ENCODE data around the gene LCE2B. TPM values are rescaled to one million over a fixed set of nuclear protein-coding genes. Genes with fewer than 3 reads are reported as not detected.

LCE2B gene
- total RNA-seq, 2 experiments from 2014 or later, result not detected

DNA sequence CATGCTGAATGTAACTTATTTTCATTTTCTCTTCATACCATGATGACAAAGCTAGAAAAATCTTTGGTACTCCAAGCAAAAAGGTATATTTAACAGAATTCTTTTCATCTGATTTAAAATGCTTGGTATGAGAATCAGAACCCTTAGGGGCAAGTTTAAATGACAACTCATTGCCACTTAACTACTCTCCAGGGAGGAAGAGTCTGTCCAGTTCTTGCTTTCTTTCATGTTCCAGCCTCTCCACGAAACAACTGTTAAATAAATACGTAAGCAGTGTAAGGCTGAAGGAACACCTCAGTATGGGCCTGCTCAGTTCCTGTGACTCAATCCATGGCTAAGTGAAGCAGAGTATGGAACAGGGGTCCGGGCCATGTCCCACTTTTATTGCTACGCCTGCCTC is 13.8 kb downstream of the LCE2B start:
- POLR2A ChIA-PET, result no interaction called here
- intact Hi-C loops (cut with micrococcal nuclease; ENCODE audit: unreplicated experiment), result no loop called here
- no peaks in the 10 kb centered on the region for H3K4me1 ChIP-seq (ENCODE audit: insufficient read depth, low read length, poor library complexity, severe bottlenecking)

DNA sequence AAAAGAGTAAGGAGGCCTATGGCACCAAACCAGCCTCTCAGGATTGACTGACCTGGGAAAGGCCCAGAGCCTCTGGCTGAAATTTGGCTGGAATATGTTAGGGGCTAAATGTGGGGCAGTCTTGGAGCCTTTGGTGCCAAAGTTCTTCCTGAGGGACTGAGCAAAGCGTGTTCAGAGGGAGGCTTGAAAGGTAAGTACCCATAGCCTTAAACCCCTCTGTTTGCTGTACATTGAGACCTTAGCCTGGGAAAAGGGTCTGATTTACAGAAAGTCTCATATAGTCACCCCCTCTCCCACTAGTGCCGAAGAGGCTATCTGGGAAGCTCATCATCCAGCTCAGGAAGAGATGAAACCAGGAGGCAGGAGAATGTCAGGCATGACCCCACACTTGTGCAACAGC is 21.9 kb downstream of the LCE2B start, which contains the start of gene LCE4A:
Gene LCE4A, plus strand, starts transcription at position 301 of the 400 bp plus-strand sequence. CDS start 916 bp downstream, outside the sequence.
- intact Hi-C loops (cut with micrococcal nuclease; ENCODE audit: unreplicated experiment), result no loop called here
- no TSS peak for BruUV-seq (replicated peaks)

More for the DNA sequence above, 13.8 kb downstream of the LCE2B start:
- Histone ChIP-seq H4K20me1 (ENCODE audit: insufficient read depth, low read length) (no peaks in the 10 kb centered on the region), H3K36me3 (ENCODE audit: insufficient read depth, low read length) (no peaks in the 10 kb centered on the region), H3K27ac (ENCODE audit: low read depth, low read length, poor library complexity, severe bottlenecking) (no peak overlapping the region), H3K79me2 (ENCODE audit: insufficient read depth, low read depth, low read length) (no peaks in the 10 kb centered on the region), H3K4me2 (ENCODE audit: low read length) (no peak overlapping the region), H2AFZ (ENCODE audit: low read length) (no peak overlapping the region), H3K9me2 (ENCODE audit: insufficient read depth, low read length) (no peaks in the 10 kb centered on the region), H3K4me3 (ENCODE audit: low read depth, low read length, poor library complexity, severe bottlenecking) (no peak overlapping the region), H3K9me3 (ENCODE audit: low read length) (no peaks in the 10 kb centered on the region)
- DNase-seq (ENCODE audit: low spot score), result no peak
- CTCF ChIA-PET (ENCODE audit: unreplicated experiment), result no interaction called here
- TF ChIP-seq, protein P1, sequence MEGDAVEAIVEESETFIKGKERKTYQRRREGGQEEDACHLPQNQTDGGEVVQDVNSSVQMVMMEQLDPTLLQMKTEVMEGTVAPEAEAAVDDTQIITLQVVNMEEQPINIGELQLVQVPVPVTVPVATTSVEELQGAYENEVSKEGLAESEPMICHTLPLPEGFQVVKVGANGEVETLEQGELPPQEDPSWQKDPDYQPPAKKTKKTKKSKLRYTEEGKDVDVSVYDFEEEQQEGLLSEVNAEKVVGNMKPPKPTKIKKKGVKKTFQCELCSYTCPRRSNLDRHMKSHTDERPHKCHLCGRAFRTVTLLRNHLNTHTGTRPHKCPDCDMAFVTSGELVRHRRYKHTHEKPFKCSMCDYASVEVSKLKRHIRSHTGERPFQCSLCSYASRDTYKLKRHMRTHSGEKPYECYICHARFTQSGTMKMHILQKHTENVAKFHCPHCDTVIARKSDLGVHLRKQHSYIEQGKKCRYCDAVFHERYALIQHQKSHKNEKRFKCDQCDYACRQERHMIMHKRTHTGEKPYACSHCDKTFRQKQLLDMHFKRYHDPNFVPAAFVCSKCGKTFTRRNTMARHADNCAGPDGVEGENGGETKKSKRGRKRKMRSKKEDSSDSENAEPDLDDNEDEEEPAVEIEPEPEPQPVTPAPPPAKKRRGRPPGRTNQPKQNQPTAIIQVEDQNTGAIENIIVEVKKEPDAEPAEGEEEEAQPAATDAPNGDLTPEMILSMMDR (conservative IDR thresholded peaks at IDR 0.05; ENCODE audit: low read length), result no peak
- no peak for TF ChIP-seq EZH2phosphoT487 (IDR thresholded peaks at IDR 0.05; ENCODE audit: borderline replicate concordance, low read depth, low read length)
- BruUV-seq (replicated peaks), result no TSS peak

DNA sequence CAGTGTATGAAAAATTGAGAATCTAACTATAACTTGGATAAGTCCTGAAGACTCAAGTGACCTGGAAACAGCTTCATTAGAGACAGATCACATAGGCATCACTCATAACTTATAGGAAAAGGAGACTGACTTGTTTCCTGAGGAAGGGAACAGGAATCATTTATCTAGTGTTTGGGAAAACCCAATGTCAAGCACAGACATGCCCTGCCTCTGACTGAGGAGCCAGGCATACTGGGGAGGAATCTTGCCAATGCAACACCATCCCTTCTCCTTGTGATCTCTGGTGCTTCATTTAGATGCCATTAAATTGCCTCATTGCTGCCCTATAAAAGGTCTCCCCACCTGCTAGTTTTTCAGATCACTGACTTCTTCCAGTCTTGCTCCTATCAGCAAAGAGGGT is 32.3 kb downstream of the LCE2B start:
- H3K36me3 ChIP-seq (ENCODE audit: insufficient read depth, low read length), result no peaks in the 10 kb centered on the region
- no peaks in the 10 kb centered on the region for H3K79me2 ChIP-seq (ENCODE audit: insufficient read depth, low read depth, low read length)
- no TSS peak for BruUV-seq (replicated peaks)
- no peaks in the 10 kb centered on the region for H3K4me1 ChIP-seq (ENCODE audit: insufficient read depth, low read length, poor library complexity, severe bottlenecking)
- no peaks in the 10 kb centered on the region for H3K9me3 ChIP-seq (ENCODE audit: low read length)
- ChIA-PET POLR2A (no interaction called here), CTCF (ENCODE audit: unreplicated experiment) (no interaction called here)
- H4K20me1 ChIP-seq (ENCODE audit: insufficient read depth, low read length), result no peaks in the 10 kb centered on the region
- no peak overlapping the region for H3K4me3 ChIP-seq (ENCODE audit: low read depth, low read length, poor library complexity, severe bottlenecking)
- H2AFZ ChIP-seq (ENCODE audit: low read length), result no peak overlapping the region
- H3K27ac ChIP-seq (ENCODE audit: low read depth, low read length, poor library complexity, severe bottlenecking), result no peak overlapping the region
- no peak for TF ChIP-seq EZH2phosphoT487 (IDR thresholded peaks at IDR 0.05; ENCODE audit: borderline replicate concordance, low read depth, low read length)
- TF ChIP-seq, protein P1 (conservative IDR thresholded peaks at IDR 0.05; ENCODE audit: low read length), result no peak
- no peak for DNase-seq (ENCODE audit: low spot score)
- H3K4me2 ChIP-seq (ENCODE audit: low read length), result no peak overlapping the region
- intact Hi-C loops (cut with micrococcal nuclease; ENCODE audit: unreplicated experiment), result no loop called here
- no peaks in the 10 kb centered on the region for H3K9me2 ChIP-seq (ENCODE audit: insufficient read depth, low read length)

More for the DNA sequence above, 21.9 kb downstream of the LCE2B start, which contains the start of gene LCE4A:
- TF ChIP-seq, protein P1 (conservative IDR thresholded peaks at IDR 0.05; ENCODE audit: low read length), result no peak
- no peaks in the 10 kb centered on the region for H3K4me1 ChIP-seq (ENCODE audit: insufficient read depth, low read length, poor library complexity, severe bottlenecking)
- ChIA-PET POLR2A (no interaction called here), CTCF (ENCODE audit: unreplicated experiment) (no interaction called here)
- no peaks in the 10 kb centered on the region for H3K79me2 ChIP-seq (ENCODE audit: insufficient read depth, low read depth, low read length)
- no peak within 1 kb of the TSS for H2AFZ ChIP-seq (ENCODE audit: low read length)
- H3K4me3 ChIP-seq (ENCODE audit: low read depth, low read length, poor library complexity, severe bottlenecking), result no peak within 1 kb of the TSS
- no peaks in the 10 kb centered on the region for H3K36me3 ChIP-seq (ENCODE audit: insufficient read depth, low read length)
- H3K9me2 ChIP-seq (ENCODE audit: insufficient read depth, low read length), result no peaks in the 10 kb centered on the region
- H3K27ac ChIP-seq (ENCODE audit: low read depth, low read length, poor library complexity, severe bottlenecking), result no peak within 1 kb of the TSS
- no peak within 1 kb of the TSS for H3K4me2 ChIP-seq (ENCODE audit: low read length)
- DNase-seq (ENCODE audit: low spot score), result no peak
- no peaks in the 10 kb centered on the region for H3K9me3 ChIP-seq (ENCODE audit: low read length)
- H4K20me1 ChIP-seq (ENCODE audit: insufficient read depth, low read length), result no peaks in the 10 kb centered on the region
